K562 (cell line): Measurements from ENCODE around the gene NELFA. TPM values are rescaled to one million over a fixed set of nuclear protein-coding genes. Genes with fewer than 3 reads are reported as not detected.

Experiments
- ATAC-seq: fragments of 200-7000 bp; cut with Tn5 transposase; 3 replicates; pipeline ENCODE4 v1.9.1; 2020; ENCODE audit warnings: moderate library complexity
- BruUV-seq: library from RNA; stranded (reverse); fragments of 400-500 nt; replicated peaks from 2 replicates; lab custom pipeline; 2021; lab: Mats Ljungman, UMichigan
- CTCF ChIA-PET: fragments of 300-600 bp; formaldehyde crosslinking; extraction: SDS; loops from one replicate; lab custom pipeline; 2021; ENCODE audit warnings: low intra/inter-chr PET ratio; lab: Yijun Ruan, JAX
- POLR2A ChIA-PET: fragments of 300-600, 350-650 bp; sonication (Branson Sonifier 250); formaldehyde crosslinking; extraction: SDS; loops from one replicate; lab custom pipeline; 2021; ENCODE audit warnings: antibody characterized with exemption, inconsistent platforms; lab: Yijun Ruan, JAX
- DNase-seq, 4 experiments: peaks; one replicate each; pipeline versions ENCODE4 v3.0.0 to v3.0.0-alpha.2; 2011 to 2018; ENCODE audit warnings: low spot score in 3 of 4, mixed read lengths in 3 of 4; ENCODE audit errors: extremely low read depth in 1 of 4
- FAIRE-seq: peaks from 2 replicates; lab custom pipeline; 2011; peaks lifted over from hg19 to GRCh38; lab: Jason Lieb, UNC
- H2AFZ ChIP-seq: 2 replicates; pipeline ENCODE4 v1.6.0; 2011; ENCODE audit warnings: low read depth, low read length, control low read depth, inconsistent platforms
- H3K27ac ChIP-seq: fragments of 200-600 bp; 3 replicates; pipeline ENCODE4 v1.8.0; 2011; ENCODE audit warnings: low read depth, mild to moderate bottlenecking, control low read depth, inconsistent platforms, low read length, moderate library complexity, mixed read lengths; ENCODE audit errors: extremely low read depth
- H3K27me3 ChIP-seq, 2 experiments: fragments of 300-600 bp in 1 of 2; 2 replicates in 1 of 2; 3 replicates in 1 of 2; pipeline versions ENCODE4 v1.6.0 to v1.8.0; 2011; ENCODE audit warnings: inconsistent platforms in 2 of 2, low read length in 2 of 2, mild to moderate bottlenecking in 1 of 2, mixed read lengths in 1 of 2, moderate library complexity in 1 of 2; ENCODE audit not compliant: control insufficient read depth in 2 of 2, insufficient read depth in 2 of 2
- H3K36me3 ChIP-seq: fragments of 300-600 bp; 3 replicates; pipeline ENCODE4 v1.8.0; 2011; ENCODE audit warnings: mild to moderate bottlenecking, low read length, inconsistent platforms; ENCODE audit not compliant: control insufficient read depth, insufficient read depth
- H3K4me1 ChIP-seq, 2 experiments: fragments of 200-600 bp in 1 of 2; replicated peaks in 1 of 2; 2 replicates in 1 of 2; 3 replicates in 1 of 2; pipeline versions ENCODE4 v1.5.1 to v1.8.0; 2011; ENCODE audit warnings: inconsistent platforms in 2 of 2, low read length in 2 of 2, mild to moderate bottlenecking in 1 of 2, mixed read lengths in 1 of 2, moderate library complexity in 1 of 2; ENCODE audit not compliant: control insufficient read depth in 2 of 2, insufficient read depth in 2 of 2
- H3K4me2 ChIP-seq: 2 replicates; pipeline ENCODE4 v1.6.1; 2011; ENCODE audit warnings: low read length, control low read depth, inconsistent platforms, mixed read lengths; ENCODE audit not compliant: insufficient read depth
- H3K4me3 ChIP-seq: fragments of 200-600 bp; sonication (generic), shearing (Covaris generic); 2 replicates; pipeline ENCODE4 v1.5.1; 2016; ENCODE audit warnings: control low read depth, inconsistent platforms
- H3K79me2 ChIP-seq: fragments of 200-600 bp; 3 replicates; pipeline ENCODE4 v1.8.0; 2011; ENCODE audit warnings: low read length, inconsistent platforms; ENCODE audit not compliant: control insufficient read depth, insufficient read depth
- H3K9ac ChIP-seq, 2 experiments: 2 replicates each; pipeline versions ENCODE4 v1.6.0 to v1.6.1; 2011; ENCODE audit warnings: low read depth in 2 of 2, low read length in 2 of 2, control low read depth in 1 of 2, inconsistent platforms in 1 of 2, mild to moderate bottlenecking in 1 of 2, mixed read lengths in 1 of 2; ENCODE audit not compliant: insufficient read depth in 1 of 2
- H3K9me1 ChIP-seq: one replicate; pipeline ENCODE4 v1.6.0; 2011; ENCODE audit warnings: inconsistent platforms, mild to moderate bottlenecking, low read length, moderate library complexity; ENCODE audit not compliant: control insufficient read depth, insufficient read depth
- H3K9me3 ChIP-seq: replicated peaks from 2 replicates; pipeline ENCODE4 v1.5.1; 2011; ENCODE audit warnings: low read depth, low read length, inconsistent platforms; ENCODE audit not compliant: control insufficient read depth, insufficient read depth
- H4K20me1 ChIP-seq: replicated peaks from 2 replicates; pipeline ENCODE4 v1.6.1; 2011; ENCODE audit warnings: low read length, inconsistent platforms, mixed read lengths; ENCODE audit not compliant: control insufficient read depth, insufficient read depth
- ARID2 ChIP-seq: fragments of 450-650 bp; IDR thresholded peaks from 2 replicates; pipeline ENCODE4 v1.6.1; 2017; ENCODE audit warnings: antibody characterized with exemption, mild to moderate bottlenecking
- CTCF ChIP-seq, 3 experiments: IDR thresholded peaks in 2 of 3; conservative IDR thresholded peaks in 1 of 3; 2 replicates each; pipeline ENCODE4 v1.5.1; 2011 to 2012; ENCODE audit warnings: low read length in 3 of 3, mild to moderate bottlenecking in 3 of 3, control low read depth in 2 of 3, improper control_type of control experiment in 1 of 3, inconsistent platforms in 1 of 3, low read depth in 1 of 3, mixed read lengths in 1 of 3, moderate library complexity in 1 of 3; ENCODE audit not compliant: insufficient read depth in 2 of 3
- GTF2F1 ChIP-seq: IDR thresholded peaks from 2 replicates; pipeline ENCODE4 v1.6.1; 2011; ENCODE audit warnings: low read depth, low read length, improper control_type of control experiment
- KAT2B ChIP-seq: IDR thresholded peaks from one replicate; pipeline ENCODE4 v1.6.1; 2012; ENCODE audit warnings: low read depth, mild to moderate bottlenecking, control low read depth, inconsistent platforms, low read length, moderate library complexity
- KLF13 ChIP-seq: fragments of 450-650 bp; IDR thresholded peaks from 2 replicates; pipeline ENCODE4 v1.6.1; 2016; ENCODE audit warnings: missing genetic modification characterization, low read depth, mild to moderate bottlenecking, missing compliant biosample characterization, moderate library complexity, borderline replicate concordance
- MEF2D ChIP-seq: conservative IDR thresholded peaks from 2 replicates; pipeline ENCODE4 v1.6.1; 2016; ENCODE audit warnings: low read depth, missing genetic modification characterization, missing compliant biosample characterization
- NCOR1 ChIP-seq: fragments of 450-650 bp; IDR thresholded peaks from 2 replicates; pipeline ENCODE4 v1.6.1; 2016; ENCODE audit warnings: mild to moderate bottlenecking, moderate library complexity
- NR2C1 ChIP-seq, 2 experiments: fragments of 450-650 bp; IDR thresholded peaks; 2 replicates each; pipeline ENCODE4 v1.6.1; 2017; ENCODE audit warnings: mild to moderate bottlenecking in 2 of 2, antibody characterized with exemption in 1 of 2, inconsistent platforms in 1 of 2, missing compliant biosample characterization in 1 of 2, missing genetic modification characterization in 1 of 2
- POLR2AphosphoS2 ChIP-seq: IDR thresholded peaks from 2 replicates; pipeline ENCODE4 v1.6.1; 2012; ENCODE audit warnings: low read length, improper control_type of control experiment
- RBM14 ChIP-seq: fragments of 200-400 bp; formaldehyde crosslinking; IDR thresholded peaks from 2 replicates; pipeline ENCODE4 v1.6.1; 2018; ENCODE audit warnings: low read depth, mild to moderate bottlenecking, low read length, moderate library complexity, borderline replicate concordance; ENCODE audit not compliant: insufficient read depth
- RBM39 ChIP-seq: fragments of 200-400 bp; formaldehyde crosslinking; optimal IDR thresholded peaks from 2 replicates; pipeline ENCODE3; 2018; ENCODE audit warnings: low read depth, low read length
- SETDB1 ChIP-seq: IDR thresholded peaks from one replicate; pipeline ENCODE4 v1.6.1; 2012; ENCODE audit warnings: low read length, control low read depth, inconsistent platforms
- TARDBP ChIP-seq: fragments of 450-650 bp; IDR thresholded peaks from 2 replicates; pipeline ENCODE4 v1.6.1; 2016
- TCF3 ChIP-seq: sonication (generic); formaldehyde crosslinking; IDR thresholded peaks from 2 replicates; pipeline ENCODE4 v1.4.0; 2020; ENCODE audit warnings: mild to moderate bottlenecking, missing genetic modification reagents
- TOE1 ChIP-seq, 2 experiments: fragments of 450-650 bp in 1 of 2; sonication (generic) in 1 of 2; formaldehyde crosslinking in 1 of 2; IDR thresholded peaks; 2 replicates each; pipeline versions ENCODE4 v1.7.1 to v1.8.0; 2016 to 2022; ENCODE audit warnings: borderline replicate concordance in 2 of 2, mild to moderate bottlenecking in 2 of 2, antibody characterized with exemption in 1 of 2, inconsistent platforms in 1 of 2, low read depth in 1 of 2, missing genetic modification reagents in 1 of 2, moderate library complexity in 1 of 2
- ZC3H11A ChIP-seq: IDR thresholded peaks from 2 replicates; pipeline ENCODE4 v1.6.1; 2012; ENCODE audit warnings: low read depth, low read length, improper control_type of control experiment
- ZNF444 ChIP-seq: fragments of 250-450 bp; sonication (Bioruptor Pico); IDR thresholded peaks from 2 replicates; pipeline ENCODE4 v1.4.0; 2020; ENCODE audit warnings: mild to moderate bottlenecking, moderate library complexity
- ZNF655 ChIP-seq: fragments of 250-450 bp; sonication (Bioruptor Pico); IDR thresholded peaks from 2 replicates; pipeline ENCODE4 v1.5.0; 2021
- WGBS: fragments of 100-300 bp; shearing (Covaris generic); methylation state at CpG from one replicate; pipeline ENCODE4 v1.1.6; 2016; ENCODE audit warnings: low coverage, mixed read lengths; ENCODE audit not compliant: insufficient coverage; ENCODE audit errors: missing lambda C conversion rate; 5-methylcytosine and 5-hydroxymethylcytosine counted together
- in situ Hi-C: fragments of 300-500 bp; cut with MboI; formaldehyde crosslinking; loops from 4 replicates; pipeline ENCODE4 v1.15.0; 2018; ENCODE audit warnings: inconsistent platforms, mixed read lengths
- intact Hi-C: fragments of 100-400 bp; cut with micrococcal nuclease; formaldehyde crosslinking; loops from 2 replicates; pipeline ENCODE4 v1.14.2; 2022
- polyA plus RNA-seq, 8 experiments: library from polyadenylated mRNA; depleted of rRNA in 4 of 8; stranded (reverse) in 5 of 8; unstranded in 3 of 8; fragments of >200 nt; fragmentation: Nextera tagmentation in 2 of 8; fragmentation: Illumina TruSeq in 1 of 8; extraction: Ambion mirVana in 2 of 8; extraction: Trizol in 1 of 8; gene quantifications; 2 replicates each; pipeline versions ENCODE4 v1.2.1 to v1.2.3, GENCODE V29; 2011 to 2014; ENCODE audit warnings: inconsistent platforms in 1 of 8, missing spikeins in 1 of 8
- total RNA-seq, 7 experiments: library from RNA; depleted of rRNA in 6 of 7; stranded (reverse); fragments of >200 nt in 6 of 7; fragmentation: Illumina TruSeq in 2 of 7; extraction: Trizol in 2 of 7; gene quantifications; 2 replicates each; pipeline versions ENCODE4 v1.2.1 to v1.2.3, GENCODE V29; 2011 to 2021; ENCODE audit warnings: low replicate concordance in 1 of 7

Gene NELFA
- total and polyA plus RNA-seq, 9 of the 15 experiments (the other 6 are each of a cell fraction or from before 2014, with no cell fraction given) = 0.76 to 59.6 (median 14.8) TPM

- ChIA-PET POLR2A (interaction anchor here (0.6 to 0.9 kb wide), 3 partner anchors 8 to 68 kb away, joined by 3 to 4 read pairs (median 3); no protein-coding TSS in a partner anchor), CTCF (no interaction called here)
- Histone ChIP-seq H3K9ac (peak overlapping the region in 1 of 2 experiments; percentile 26; a peak in 1 of 4 replicates), H2AFZ (no peak overlapping the region), H3K27ac (no peak overlapping the region), H3K9me1 (no peaks in the 10 kb centered on the region), H3K4me2 (no peak overlapping the region), H3K9me3 (no peaks in the 10 kb centered on the region), H3K4me3 (no peak overlapping the region), H4K20me1 (peaks cover 15% of the 10 kb centered on the region), H3K4me1 (peaks cover 2 to 15% of the 10 kb centered on the region in 2 experiments; a peak in 4 of 5 replicates), H3K79me2 (no peaks in the 10 kb centered on the region), H3K36me3 (peaks cover 98% of the 10 kb centered on the region)
- no TSS peak for BruUV-seq
- DNase-seq = no peak
- in situ Hi-C loops = no loop called here
- FAIRE-seq = no peak
- intact Hi-C loops = no loop called here
- TF ChIP-seq TARDBP (no peak), NCOR1 (no peak), KLF13 (tag) (no peak), ZNF444 (CRISPR knock-in tag) (no peak), CTCF (IDR thresholded peaks at IDR 0.05 in 2 of 3, conservative IDR thresholded peaks at IDR 0.05 in 1 of 3; ENCODE audit: insufficient read depth in 2 of 3, low read depth in 1 of 3, low read length in 3 of 3) (no peak), RBM14 (no peak), KAT2B (no peak), TCF3 (CRISPR knock-in tag) (no peak), POLR2AphosphoS2 (no peak), RBM39 (no peak), TOE1 (IDR thresholded peaks at IDR 0.05; ENCODE audit: borderline replicate concordance) (no peak), TOE1 (CRISPR knock-in tag; IDR thresholded peaks at IDR 0.05; ENCODE audit: borderline replicate concordance, low read depth) (no peak), ZNF655 (CRISPR knock-in tag) (no peak), NR2C1 (IDR thresholded peaks at IDR 0.05) (no peak), NR2C1 (tag; IDR thresholded peaks at IDR 0.05) (no peak), SETDB1 (no peak), ZC3H11A (no peak), MEF2D (tag) (no peak), GTF2F1 (no peak), ARID2 (no peak)
- TF ChIP-seq, all 486 proteins: peak for 0
- no peaks in the 10 kb centered on the region for H3K27me3 ChIP-seq
- 95% methylated on average over 13 of the region's 13 CpGs for WGBS
- no peak for ATAC-seq
Measured at GRCh38 chr4:1978226-1978625, 30.5 kb downstream of the NELFA start.
